ENCODE measurements around the gene FAIM2.

The FAIM2 gene

DNA sequence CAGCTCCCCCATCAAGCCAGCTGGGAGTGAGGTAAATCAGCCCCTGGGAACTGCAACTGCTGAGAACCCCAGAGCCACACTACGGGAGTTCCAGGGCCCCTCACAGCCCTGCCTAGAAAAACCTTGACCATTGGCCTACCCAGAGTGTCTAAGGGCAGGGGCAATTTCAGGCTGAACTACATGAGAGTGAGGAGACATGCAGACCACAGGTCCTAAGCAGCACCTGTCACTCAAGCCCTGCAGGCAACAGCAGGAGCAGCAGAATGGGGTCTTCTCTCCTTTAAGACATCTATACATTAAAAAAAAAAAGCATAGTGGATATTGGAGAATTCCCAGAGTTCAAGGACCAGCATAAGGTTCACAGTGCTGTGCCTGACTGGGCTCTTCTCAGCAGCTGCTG lies 80.3 kb downstream of the FAIM2 start:
- DNase-seq (ENCODE audit: low read depth): no peak

DNA sequence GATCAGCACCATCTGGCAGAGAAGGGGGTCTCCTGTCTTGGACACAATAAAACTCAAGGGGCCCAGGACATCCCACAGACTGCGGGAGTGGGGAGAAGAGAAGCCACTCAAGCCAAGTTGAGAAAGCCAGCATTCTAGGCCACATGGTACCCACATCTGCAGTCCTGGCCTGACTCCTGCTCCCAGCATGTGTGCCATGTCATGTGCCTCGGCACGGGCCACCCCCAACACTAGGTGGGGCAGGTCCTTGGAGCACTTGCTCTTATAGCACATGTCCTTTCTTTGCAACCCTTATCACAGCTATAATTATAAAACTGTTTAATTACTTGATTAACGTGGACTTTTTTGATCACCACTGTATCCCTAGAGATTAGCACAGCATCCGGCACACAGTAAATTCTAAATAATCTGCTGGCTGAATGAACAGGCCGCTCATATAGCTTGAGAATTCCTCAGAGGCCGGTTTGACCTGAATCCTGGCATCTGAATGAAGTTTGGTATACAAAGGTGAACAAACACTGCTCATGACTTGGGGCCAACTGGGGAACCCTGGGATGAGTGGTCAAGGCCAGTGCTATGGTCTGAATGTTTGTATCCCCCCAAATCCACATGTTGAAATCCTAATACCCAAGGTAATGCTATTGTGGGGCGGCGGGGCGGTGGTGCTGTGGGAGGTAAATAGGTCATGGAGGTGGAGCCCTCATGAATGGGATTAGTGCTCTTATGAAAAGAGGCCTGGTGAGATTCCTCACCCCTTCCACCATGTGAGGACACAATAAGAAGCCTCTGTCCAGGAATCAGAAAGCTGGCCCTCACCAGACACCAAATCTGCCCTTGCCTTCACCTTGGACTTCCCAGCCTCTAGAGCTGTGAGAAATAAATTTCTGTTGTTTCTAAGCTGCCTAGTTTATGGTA lies 82.1 kb downstream of the FAIM2 start:
- no peak for DNase-seq (ENCODE audit: low read depth)

DNA sequence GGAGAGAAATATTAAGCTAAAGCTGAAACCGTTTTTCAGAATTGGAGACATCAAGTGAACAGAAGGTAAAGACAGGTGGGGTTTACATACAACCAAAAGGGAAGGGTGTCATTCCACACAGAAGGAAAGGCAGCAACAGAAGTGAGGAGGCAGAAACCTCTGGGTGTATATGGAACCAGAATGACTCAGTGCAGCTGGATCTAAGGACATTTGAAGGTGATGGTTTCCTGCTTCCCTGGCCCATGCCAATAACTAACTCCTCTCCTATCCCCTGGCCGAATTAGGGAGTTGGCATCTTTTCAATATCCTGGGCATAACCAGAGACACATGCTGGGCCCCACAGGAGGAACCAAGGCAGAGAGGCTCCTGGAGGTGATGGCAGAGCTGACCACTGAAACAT lies 83.9 kb downstream of the FAIM2 start:
- DNase-seq (ENCODE audit: low read depth): no peak

DNA sequence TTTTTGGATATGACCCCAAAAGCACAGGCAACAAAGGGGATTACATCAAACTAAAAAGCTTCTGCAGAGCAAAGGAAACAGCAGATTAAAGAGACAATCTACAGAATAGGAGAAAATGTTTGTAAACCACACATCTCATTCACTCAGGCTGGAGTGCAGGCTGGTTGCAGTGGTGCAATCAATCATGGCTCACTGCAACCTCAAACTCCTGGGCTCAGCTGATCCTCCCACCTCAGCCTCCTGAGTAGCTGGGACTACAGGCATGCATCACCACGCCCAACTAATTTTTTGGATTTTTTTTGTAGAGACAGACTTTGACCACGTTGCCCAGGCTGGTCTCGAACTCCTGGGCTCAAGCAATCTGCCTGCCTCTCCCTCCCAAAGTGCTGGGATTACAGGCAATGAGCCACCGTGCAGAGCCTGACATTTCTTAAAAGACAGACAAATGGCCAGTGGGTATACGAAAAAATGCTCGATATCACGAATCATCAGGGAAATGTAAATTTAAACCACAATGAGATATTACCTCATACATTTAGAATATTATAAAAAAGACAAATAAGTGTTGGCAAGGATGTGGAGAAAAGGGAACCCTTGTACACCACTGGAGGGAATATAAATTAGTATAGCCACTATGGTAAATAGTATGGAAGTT lies 85.3 kb downstream of the FAIM2 start:
- DNase-seq (ENCODE audit: low read depth): no peak
